ENCODE data around the gene ACE2.

ACE2 gene

GRCh38 chrX:15606136-15606535 lies 5.4 kb upstream of the ACE2 start:
- TF ChIP-seq CTCF (IDR thresholded peaks at IDR 0.05; ENCODE audit: control insufficient read depth, insufficient read depth, low read depth, low read length, missing control alignments), result no peak
- H3K4me3 ChIP-seq (ENCODE audit: control insufficient read depth, low read depth, low read length), result no peak overlapping the region
- DNase-seq (ENCODE audit: low read depth), result no peak

DNA sequence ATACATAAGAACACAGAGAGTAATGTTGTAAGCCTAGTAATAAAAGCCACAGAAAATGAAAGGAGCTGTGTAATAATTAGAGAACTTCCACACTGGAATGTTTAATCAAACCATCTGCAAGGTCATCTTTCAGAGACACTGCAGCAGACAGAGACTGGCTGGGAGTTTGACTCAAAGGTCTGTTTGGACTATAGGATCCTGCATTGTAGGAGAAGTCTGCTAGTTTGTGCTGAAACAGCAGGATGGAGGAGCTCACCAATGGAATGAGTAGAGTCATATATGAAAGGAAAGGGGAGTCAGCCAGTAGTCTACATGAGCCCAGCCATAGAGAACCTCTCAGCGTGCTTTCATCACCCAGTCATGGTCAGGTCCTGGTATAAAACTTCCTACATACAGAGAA lies 4.5 kb upstream of the ACE2 start:
- no peak overlapping the region for H3K4me3 ChIP-seq (ENCODE audit: control insufficient read depth, low read depth, low read length)
- TF ChIP-seq CTCF (IDR thresholded peaks at IDR 0.05; ENCODE audit: control insufficient read depth, insufficient read depth, low read depth, low read length, missing control alignments), result no peak
- DNase-seq (ENCODE audit: low read depth), result no peak

GRCh38 chrX:15602761-15603160 lies 2.0 kb upstream of the ACE2 start:
- H3K4me3 ChIP-seq (ENCODE audit: control insufficient read depth, low read depth, low read length), result no peak overlapping the region
- no peak for DNase-seq (ENCODE audit: low read depth)
- TF ChIP-seq CTCF (IDR thresholded peaks at IDR 0.05; ENCODE audit: control insufficient read depth, insufficient read depth, low read depth, low read length, missing control alignments), result no peak

DNA sequence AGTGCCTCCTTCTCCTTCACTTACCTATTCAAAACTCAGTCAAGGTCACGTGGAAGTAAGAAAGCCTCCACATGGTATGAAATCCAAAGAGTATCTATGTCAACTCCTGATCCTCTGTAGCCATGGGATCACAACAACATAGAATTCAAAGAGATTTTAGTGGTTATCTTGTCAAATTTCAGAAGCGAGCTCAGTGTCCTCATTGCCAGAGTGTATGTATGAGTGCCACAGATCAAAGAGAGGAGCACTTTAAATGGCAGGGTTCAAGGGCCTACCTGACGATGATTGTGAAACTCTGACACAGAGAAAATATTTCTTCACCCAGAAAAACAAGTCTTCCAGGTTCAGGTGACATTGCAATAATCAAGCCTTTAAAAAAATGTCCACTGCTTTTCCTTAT lies 1.2 kb upstream of the ACE2 start:
- DNase-seq (ENCODE audit: low read depth), result no peak
- TF ChIP-seq CTCF (IDR thresholded peaks at IDR 0.05; ENCODE audit: control insufficient read depth, insufficient read depth, low read depth, low read length, missing control alignments), result no peak
- H3K4me3 ChIP-seq (ENCODE audit: control insufficient read depth, low read depth, low read length), result no peak overlapping the region

DNA sequence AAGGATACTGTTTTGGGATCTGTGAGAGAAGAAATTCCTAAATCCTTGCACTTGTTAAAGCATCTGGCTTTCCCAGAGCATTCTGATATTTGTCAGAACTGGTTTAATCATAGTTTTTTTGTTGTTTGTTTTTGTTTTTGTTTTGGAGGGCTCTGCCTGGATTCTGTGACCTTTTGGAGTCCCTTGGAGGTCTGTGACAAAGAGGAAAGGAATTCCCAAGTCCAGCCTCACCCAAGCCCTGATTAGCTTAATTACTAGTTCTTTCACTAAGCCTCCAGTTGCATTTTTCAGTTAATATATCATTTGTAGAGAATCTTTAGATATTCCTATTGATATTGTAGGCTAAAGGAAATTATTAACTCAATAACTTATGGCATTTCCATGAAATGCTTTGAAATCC lies 711 bp downstream of the ACE2 start:
- DNase-seq (ENCODE audit: low read depth), result no peak
- no peak overlapping the region for H3K4me3 ChIP-seq (ENCODE audit: control insufficient read depth, low read depth, low read length)
- no peak for TF ChIP-seq CTCF (IDR thresholded peaks at IDR 0.05; ENCODE audit: control insufficient read depth, insufficient read depth, low read depth, low read length, missing control alignments)

GRCh38 chrX:15599461-15599860 lies 1.3 kb downstream of the ACE2 start:
- DNase-seq (ENCODE audit: low read depth), result no peak
- H3K4me3 ChIP-seq (ENCODE audit: control insufficient read depth, low read depth, low read length), result no peak overlapping the region
- TF ChIP-seq CTCF (IDR thresholded peaks at IDR 0.05; ENCODE audit: control insufficient read depth, insufficient read depth, low read depth, low read length, missing control alignments), result no peak

GRCh38 chrX:15598026-15598425 lies 2.7 kb downstream of the ACE2 start:
- no peak overlapping the region for H3K4me3 ChIP-seq (ENCODE audit: control insufficient read depth, low read depth, low read length)
- no peak for TF ChIP-seq CTCF (IDR thresholded peaks at IDR 0.05; ENCODE audit: control insufficient read depth, insufficient read depth, low read depth, low read length, missing control alignments)
- no peak for DNase-seq (ENCODE audit: low read depth)
